T-helper 2 cell (primary cell): ENCODE measurements around the gene BRD4.

ENCODE experiments used
- DNase-seq, 5 experiments: peaks; one replicate each; pipeline versions ENCODE4 v3.0.0 to v3.0.0-alpha.2; 2012 to 2022

Gene BRD4

DNA sequence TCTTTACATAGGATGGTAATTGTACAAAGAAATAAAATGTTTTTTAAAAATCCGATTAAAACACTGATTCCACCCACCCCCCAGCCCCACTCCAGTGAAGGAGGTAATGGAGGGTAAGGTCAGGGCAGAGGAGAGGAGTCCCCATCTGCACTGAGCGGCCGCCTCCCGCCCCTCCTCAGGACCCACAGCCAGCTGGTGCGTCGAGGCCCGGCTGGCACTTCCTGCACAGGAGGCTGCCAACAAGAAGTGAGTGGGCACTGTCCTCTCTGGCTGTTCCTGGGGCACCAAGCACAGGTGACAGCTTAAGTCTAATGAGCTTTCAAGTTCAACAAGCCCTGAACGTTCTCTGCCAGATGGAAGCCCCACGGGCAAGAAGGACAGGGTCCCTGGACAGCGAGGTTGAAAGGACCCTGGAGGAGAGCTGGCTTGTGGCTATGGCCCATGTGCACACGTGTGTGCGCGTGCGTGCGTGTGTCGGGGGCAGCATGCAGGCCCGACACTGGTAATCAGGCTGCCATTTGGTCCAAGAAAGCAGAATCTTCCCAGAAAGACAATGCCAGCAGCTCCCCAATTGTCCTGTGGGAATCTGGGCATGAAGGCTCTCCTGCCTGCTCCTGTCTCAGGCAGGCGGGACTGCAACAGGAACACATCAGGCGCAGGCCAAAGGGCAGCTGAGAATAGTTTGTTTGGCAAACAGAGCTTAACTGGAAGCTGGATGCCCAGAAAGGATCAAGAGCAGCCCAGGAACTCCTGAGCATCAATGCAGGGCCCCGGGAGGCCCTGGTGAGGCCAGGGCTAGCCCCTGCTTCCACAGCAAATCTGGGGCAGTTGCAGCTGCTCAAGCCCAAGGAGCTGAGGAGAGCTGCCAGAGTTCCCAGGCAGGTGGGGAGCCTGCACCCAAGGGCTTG, 85.0 kb downstream of the BRD4 start:
- DNase-seq, result no peak

DNA sequence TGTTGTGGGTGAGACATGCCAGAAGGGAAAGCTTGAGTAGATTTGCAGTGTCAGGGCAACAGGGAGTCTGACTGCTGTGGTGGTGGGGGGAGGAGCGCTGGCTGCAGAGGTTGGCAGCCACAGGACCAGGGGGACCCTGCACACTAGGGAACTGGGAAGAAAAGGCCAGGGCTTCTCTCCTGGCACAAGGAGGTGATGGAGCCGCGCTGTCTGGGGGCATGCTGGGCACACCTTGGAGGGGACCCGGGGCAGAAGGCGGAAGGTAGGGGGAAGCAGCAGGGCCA, 86.2 kb downstream of the BRD4 start:
- DNase-seq, result no peak

DNA sequence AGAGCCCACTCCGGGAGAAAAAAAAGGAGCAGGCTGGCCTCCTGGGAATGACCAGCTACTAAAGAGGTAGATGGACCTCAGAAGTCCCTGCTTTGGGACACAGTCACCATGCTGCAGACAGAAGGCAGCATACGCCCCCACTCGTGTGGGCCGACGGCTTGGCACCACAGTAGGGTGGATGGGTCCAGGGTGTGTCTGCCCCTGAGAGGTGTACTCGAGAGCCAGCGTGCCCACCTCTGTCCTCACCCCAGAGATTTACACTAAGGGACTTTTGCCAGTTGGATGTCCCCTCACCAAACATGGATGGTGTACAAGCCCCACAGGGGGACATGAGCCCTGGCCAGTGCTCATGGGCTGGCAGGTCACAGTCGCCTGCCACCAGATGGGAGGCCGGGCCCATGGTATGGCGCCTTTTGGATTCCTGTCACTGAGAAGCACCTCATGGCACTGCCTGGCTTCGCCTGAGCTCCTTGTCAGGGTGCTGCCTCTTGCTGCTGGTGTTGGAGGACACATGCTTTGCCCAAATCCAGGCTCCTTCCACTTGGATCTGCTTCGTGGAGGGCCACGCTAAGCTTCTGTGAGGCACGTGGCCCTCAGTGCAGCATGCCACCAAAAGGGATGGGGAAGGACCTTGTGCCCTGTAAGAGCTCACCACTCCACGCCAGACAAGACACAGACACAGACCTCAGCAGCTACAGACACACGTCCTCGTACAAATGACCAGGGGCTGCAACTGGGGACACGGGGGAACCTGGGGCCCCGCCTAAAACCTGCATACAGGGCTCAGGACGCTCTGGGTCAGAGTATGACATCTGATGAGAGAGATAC, 86.8 kb downstream of the BRD4 start:
- no peak for DNase-seq

DNA sequence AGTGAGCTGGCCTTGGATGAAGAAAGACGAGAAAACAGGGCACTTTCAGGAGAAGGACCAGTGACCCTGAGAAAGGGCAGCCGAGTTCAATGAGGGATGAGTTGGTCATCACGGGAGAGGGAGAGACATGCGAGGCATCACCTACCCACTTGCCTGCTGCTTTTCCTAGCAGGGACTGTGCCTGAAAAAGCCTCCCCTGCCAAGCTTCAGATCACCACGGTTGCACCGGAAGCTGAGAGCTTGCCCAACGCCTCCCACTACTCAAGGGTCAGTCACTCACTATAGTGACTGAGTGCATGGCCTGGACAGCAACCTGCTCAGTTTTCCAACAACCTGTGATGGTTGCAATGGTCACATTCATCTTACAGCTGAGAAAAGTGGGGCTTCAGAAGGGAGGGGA, 87.5 kb downstream of the BRD4 start:
- no peak for DNase-seq

DNA sequence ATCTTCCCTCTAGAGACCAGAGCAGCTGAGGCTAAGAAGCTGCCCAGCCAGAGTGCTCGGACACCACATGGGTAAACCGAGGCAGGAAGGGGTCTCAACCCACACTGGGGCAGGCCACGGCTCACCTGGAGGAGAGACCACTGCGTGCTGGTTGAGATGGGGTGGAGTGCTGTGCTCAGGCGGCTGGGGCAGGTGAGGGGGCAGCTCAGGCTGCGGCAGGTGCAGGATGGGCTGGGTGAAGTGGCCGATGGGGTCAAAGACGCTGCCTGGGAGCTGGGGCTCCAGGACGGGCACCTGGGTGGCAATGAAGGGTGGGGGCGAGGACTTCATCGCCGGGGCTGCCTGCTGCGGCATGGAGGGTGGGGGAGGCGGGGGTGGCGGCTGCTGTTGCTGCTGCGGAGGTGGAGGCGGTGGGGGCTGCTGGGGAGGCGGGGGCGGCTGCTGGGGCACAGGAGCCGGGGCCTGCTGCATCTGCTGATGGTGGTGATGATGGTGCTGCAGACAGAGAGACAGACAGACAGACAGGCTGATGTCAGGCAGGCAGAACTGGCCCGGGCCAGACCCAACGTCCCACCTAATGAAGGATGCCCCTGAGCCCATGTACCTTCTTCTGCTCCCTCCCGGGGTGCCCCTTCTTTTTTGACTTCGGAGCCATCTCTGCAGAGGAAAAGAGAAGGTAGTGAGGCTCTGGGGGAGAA, 88.1 kb downstream of the BRD4 start:
- DNase-seq, result no peak

DNA sequence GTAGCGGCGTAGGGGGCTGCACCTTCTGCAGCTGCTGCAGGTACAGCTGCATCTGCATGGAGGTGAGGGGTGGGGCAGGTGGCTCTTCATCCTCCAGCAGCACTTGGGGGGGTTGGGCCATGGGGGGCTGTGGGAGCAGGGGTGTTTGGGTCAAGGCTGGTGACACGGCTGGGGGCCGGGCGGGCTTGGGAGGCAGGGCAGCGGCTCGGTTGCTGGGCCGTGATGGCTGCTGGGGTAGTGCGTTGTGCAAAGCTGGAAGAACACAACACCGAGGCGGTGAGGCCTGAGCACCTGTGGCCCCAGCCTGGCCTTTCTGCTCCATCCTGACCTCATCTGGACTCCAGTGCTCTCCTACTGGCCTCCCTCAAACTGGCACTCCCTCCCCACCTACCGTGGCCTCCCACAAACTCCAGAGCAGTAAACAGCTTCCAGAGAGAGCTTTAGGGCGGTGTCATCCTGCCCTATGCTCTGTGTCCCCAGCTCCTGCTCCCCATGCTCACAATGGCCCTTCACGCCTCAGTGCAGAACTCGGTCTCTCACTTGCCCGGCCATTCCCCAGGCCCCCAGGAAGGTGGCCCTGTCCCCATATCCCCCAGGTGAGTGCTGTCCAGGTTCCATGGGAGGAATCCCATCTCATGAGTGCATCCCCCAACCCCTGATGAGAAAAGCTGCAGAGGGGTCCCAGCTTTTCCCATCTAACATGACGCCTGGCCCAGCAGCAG, 88.9 kb downstream of the BRD4 start:
- DNase-seq, result no peak

DNA sequence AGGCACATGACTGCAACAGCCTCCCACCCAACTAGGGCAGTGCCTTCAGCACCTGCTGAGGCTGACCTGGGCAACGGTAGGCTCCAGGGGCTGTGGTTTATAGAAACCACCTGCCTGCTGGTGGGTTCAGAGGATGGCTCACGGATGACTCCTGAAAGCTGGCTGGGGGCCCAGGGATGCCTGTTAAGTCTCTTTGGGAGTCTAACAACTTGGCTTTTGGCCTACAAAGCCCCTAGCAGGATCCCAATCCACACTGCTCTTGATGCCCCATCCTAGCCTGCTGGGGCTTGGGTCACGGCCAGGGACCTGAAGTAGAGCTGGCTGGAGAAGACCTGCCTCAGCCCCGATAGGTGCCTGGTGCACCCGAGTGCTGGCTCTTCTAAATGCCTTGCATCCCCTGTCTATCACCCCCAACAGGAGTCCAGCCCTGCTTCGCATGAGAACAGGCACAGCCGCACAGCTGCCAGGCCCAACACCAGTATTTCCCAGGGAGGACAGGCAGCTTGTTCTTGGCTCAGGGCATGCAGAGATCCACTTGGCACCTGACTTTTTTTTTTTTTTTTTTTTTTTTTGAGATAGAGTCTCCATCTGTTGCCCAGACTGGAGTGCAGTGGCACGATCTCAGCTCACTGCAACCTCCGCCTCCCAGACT, 91.0 kb downstream of the BRD4 start:
- DNase-seq, result no peak

DNA sequence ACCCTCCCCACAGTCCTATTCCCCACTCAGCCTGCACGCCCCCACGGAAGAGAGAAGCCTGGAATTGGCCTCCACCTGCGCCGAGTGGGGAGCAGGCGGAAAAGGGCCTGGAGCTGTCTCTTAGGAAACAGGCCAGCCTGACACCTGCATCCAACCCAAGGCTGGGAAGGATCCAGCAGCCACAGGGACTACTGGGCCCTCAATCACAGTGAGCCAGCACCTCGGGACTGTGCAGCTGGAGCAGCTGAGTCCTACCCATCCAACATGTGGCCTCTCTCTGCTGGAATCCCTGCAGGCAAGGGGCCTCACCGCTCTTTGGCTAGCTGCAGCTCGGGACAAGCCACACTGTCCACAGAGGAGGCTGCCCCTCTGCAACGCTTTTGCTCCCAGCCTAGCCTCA, 91.8 kb downstream of the BRD4 start:
- DNase-seq, result no peak

DNA sequence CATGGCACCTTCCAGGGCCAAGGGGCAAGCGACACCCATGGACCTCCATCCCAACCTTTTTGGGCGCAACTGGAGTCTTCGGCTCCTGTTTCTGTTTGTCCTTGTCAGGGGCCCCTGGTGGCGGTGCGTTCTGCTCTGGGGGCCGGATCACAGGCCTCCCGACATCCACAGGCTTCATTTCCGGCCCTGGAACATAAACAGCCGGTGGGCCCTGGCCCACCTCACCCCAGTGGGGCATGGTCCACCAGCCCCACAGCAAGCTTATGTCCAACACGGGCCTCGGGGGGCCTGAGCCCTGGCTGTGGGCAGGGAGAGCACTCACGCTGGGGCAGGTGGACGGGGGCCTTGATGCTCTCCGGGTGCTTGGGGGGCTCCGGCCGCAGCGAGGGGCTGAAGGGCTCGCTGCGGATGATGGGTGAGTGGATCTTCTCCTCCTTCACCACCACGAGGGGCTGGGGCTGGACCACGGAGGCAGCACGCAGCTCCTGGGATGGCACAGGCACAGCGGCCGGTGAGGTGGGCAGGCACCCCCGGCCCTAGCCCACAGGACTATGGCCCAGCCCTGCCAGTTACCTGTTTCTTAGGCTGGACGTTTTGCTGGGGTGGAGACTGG, 92.9 kb downstream of the BRD4 start:
- no peak for DNase-seq

DNA sequence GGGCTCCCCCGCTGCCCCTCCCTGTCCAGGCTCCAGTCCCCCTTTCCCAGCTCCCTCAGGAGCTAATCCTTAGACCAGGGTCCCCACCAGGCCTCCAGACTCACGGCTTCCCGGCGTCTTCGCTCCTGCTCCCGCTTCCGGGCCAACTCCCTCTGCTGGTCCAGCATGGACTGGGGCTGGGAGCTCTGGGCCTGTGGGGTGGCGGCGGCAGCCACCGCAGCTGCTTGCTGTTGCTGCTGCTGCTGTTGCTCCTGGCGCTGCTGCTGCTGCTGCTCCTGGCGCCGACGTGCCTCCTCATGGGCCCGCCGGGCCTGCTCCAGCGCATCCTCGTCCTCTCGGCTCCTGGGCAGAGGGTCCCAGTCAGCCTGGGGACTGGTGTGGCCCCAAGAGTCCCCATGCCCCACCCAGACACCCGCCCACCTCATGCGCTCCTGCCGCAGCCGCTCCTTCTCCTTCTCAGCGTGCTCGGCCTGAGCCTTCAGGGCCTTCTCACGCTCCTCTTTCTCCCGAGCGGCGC, 93.6 kb downstream of the BRD4 start:
- DNase-seq, result no peak

DNA sequence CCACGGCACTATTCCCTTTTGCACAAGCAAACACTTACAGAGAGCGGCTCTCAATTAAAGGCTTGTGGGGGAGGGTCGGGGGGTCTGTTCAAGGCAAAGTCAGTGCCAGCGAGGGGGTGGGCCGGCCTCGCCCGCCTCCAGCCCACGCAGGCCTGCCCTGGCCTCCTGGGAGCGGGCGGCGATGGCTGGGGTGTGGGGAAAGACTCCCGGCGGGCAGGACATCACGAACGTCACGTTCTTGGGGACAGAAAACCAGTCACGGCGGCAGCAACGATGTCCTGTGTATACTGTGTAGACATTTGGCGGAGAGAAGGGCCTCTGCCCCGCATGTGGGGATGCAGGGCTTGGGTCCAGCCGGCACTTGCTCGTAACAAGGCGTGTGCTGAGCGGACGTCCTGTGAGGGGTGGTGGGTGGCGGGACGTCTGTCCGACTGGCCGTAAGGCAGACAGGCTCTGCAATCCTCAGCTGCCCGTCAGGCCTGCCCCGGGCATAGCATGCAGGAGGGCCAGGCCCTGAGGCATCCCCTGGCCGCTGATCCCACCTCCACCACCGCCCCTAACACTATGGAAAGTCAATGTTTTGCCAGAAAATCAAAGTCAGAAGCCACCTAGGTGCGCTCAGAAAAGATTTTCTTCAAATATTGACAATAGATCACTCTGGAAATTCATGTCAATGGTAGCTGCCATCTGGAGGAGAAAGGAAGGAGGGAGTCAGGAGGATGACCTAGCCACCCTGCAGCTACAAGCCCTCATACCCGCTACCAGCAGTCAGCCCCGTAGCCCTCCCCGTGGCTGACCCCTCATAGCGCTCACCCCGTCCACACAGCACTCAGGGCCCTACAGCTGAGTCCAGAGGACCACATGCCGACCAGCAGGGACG, 94.3 kb downstream of the BRD4 start:
- no peak for DNase-seq

DNA sequence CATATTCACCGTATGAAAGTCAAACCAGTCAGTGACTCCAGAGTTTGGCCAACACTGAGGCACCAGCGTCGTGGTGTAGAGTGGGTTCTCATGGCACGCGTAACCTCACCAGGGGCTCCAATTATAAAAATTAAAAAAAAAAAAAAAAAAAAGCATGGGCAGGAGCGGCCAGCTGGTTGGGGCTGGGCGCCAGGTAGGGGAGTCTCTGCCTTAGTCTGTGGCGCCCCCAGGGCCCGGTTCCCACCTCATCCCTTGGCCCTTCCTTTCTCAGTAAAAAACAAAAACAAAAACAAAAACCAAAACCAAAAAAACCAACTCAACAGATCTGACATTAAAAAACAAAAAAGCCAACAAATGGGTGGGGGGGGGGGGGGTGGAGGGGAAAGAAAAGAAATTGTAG, 95.5 kb downstream of the BRD4 start:
- DNase-seq, result no peak

DNA sequence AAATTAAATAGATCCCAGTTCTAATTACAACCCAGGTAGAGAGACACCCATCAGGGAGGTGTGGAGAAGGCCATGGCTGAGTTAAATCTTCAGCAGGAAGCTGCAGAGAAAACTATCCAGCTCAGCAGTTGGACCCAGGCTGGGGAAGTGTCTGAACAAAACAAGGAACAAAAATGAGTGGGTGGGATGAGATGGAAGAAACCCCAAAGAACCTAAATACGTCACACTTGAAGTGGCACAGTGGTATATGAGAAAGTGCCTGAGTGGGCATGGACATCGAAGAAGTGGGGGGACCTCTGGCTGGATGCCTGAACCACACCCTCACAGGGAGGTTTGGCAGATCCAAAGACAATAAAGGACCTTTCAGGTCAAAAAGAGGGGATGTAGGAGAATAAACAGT, 96.6 kb downstream of the BRD4 start:
- no peak for DNase-seq

DNA sequence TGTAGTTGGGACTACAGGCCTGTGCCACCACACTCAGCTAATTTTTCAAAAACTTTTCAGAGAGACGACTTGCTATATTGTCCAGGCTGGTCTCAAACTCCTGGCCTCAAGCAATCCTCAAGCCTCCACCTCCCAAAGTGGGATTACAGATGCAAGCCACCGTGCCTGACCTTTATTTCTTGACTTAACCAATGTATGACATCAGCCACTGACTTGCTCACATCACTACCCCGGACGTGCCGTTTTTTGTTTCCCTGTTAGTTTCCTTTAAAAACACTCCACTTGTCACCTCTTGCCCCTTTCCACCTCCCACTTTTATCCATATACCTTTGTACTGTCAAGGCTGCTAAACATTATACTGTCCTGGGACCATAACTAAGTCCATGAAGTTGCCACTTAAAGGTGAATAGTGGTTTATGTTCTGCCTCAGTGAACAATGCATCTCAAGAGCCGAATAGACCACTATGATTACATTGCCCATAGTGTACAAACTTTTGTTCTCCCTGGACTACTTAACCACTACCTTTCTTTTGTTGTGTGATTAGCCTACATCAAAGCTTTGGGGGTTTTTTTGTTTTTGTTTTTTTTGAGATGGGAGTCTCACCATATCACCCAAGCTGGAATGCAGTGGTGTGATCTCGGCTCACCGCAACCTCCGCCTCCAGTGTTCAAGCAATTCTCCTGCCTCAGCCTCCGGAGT, 97.8 kb downstream of the BRD4 start:
- DNase-seq, result no peak

DNA sequence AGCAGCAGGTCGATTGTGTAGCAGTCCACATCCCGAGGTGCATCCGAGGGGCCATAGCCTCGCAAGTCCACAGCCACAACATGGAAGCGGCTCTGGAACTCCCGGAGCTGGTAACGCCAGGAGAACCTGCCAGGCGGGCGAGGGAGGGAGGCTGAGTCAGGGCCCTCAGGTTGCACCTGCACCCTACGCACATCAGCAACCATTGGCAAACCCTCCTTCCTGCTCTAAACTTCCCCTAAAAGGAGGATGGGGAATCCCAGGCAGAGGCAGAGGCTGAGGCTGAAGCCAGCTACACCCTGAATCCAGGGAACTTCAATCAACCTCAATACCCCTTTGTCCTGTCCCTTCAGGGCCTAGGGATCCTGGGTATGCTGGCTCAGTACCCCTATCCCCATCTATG, 101.1 kb downstream of the BRD4 start:
- no peak for DNase-seq

DNA sequence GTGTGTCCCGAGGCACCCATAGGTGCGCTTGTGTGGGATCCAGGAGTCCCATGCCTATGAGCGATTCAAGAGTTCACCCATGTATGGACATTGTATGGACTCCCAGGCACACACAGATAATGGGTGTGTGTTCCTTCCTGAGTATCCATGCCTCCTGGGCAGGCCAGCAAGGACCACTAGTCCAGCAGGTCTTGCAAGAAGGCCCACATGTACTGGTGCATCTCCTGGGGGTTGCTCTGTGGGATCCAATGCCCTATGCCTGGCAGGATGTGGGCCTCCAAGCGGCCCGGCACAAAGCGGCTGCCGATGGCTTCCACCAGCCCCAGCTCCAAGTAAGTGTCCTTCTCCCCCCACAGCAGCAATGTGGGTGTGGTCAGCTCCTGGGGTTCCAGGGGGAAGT, 105.1 kb downstream of the BRD4 start:
- no peak for DNase-seq

DNA sequence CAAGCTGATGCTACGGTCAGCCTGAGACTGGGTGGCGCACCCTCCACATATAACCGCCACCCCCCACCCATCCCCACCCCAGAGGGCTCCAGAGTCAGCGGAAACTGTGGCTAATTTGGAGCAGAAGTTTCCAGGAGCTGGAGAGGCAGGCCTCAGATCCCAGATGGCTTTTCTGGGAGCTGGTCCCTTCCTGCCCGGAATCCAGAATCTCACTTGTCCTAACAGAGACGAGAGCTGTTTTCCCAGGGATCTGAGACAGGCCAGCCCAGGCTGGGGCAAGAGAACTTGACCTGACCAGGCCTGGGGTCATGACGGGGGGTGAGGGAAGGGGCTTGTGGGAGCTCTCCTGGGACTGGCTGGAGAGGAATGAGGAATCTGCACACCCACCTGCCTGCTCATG, 106.6 kb downstream of the BRD4 start:
- DNase-seq, result no peak

DNA sequence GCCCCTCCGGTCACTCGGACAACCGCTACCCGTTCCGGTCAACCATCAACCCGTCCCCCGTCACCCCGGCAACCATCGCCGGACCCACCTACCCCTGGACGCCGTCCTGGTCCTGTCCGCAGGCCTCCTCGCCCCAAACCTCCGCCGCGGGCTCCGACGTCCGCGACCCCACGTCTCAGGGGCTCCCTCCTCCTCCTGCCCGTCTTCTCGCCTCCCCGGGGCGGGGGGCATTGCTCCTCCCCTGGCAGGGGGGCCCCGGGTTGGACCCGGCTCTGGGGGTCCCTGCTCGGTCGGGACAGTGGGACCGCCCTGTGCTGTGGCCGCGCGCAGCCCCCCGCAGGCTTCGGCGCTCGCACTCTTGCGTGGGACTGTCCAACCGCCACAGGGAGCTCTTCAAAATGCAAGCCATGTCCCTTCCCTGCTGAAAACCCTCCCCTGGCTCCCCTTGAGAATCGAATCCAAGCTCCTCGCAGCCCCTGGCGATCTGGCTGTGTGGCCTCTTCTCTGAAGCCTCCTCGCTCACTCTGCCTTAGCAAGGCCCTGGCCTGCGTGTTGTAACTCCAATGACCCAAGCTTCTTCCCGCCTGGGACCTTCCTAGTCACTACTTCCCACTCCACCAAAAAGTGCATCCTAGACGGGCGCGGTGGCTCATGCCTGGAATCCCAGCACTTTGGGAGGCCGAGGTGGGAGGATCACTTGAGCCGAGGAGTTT, 108.5 kb downstream of the BRD4 start:
- DNase-seq, result no peak
